ENCODE results near the gene CPT1A.

GRCh38 chr11:68865241-68865640, 23.5 kb upstream of the CPT1A start:
- TF ChIP-seq CTCF (IDR thresholded peaks at IDR 0.05; ENCODE audit: low read length) (no peak), EZH2 (IDR thresholded peaks at IDR 0.05; ENCODE audit: borderline replicate concordance, low read length) (no peak)
